ENCODE data around the gene ASAP2.

Gene ASAP2

GRCh38 chr2:9445089-9445488, 238.5 kb downstream of the ASAP2 start:
- DNase-seq: no peak

- no peak for DNase-seq
These were observed 244.6 kb downstream of the ASAP2 start for GRCh38 chr2:9451231-9451630.
